HepG2 (cell line): ENCODE results near the gene KIFAP3. TPM values are rescaled to one million over a fixed set of nuclear protein-coding genes. Genes with fewer than 3 reads are reported as not detected.

Source experiments
- ATAC-seq: fragments of 200-7000 bp; cut with Tn5 transposase; 3 replicates; pipeline ENCODE4 v1.9.1; 2020; ENCODE audit warnings: mild to moderate bottlenecking, moderate library complexity
- BruUV-seq: library from RNA; stranded (reverse); fragments of 400-500 nt; replicated peaks from 2 replicates; lab custom pipeline; 2021; lab: Mats Ljungman, UMichigan
- CTCF ChIA-PET: fragments of 300-600 bp; formaldehyde crosslinking; extraction: SDS; loops from one replicate; lab custom pipeline; 2021; ENCODE audit warnings: low total read pairs, inconsistent platforms, low intra/inter-chr PET ratio; lab: Yijun Ruan, JAX
- POLR2A ChIA-PET: fragments of 350-600 bp; sonication (Branson Sonifier 250); formaldehyde crosslinking; loops from one replicate; lab custom pipeline; 2020; ENCODE audit warnings: antibody characterized with exemption, inconsistent platforms; lab: Yijun Ruan, JAX
- DNase-seq: peaks from one replicate; pipeline ENCODE4 v3.0.0-alpha.2; 2015; ENCODE audit warnings: low spot score
- FAIRE-seq: peaks from 3 replicates; lab custom pipeline; 2011; peaks lifted over from hg19 to GRCh38; lab: Jason Lieb, UNC
- H2AFZ ChIP-seq: one replicate; pipeline ENCODE4 v1.6.1; 2011; ENCODE audit warnings: low read length, inconsistent platforms
- H3K27ac ChIP-seq: fragments of 300-600 bp; 3 replicates; pipeline ENCODE4 v1.8.0; 2011; ENCODE audit warnings: mixed run types, mild to moderate bottlenecking, mixed read lengths, low read length, inconsistent platforms; ENCODE audit not compliant: insufficient read depth; ENCODE audit errors: extremely low read length
- H3K27me3 ChIP-seq, 2 experiments: fragments of 200-600 bp in 1 of 2; 2 replicates in 1 of 2; 3 replicates in 1 of 2; pipeline versions ENCODE4 v1.6.0 to v1.8.0; 2011; ENCODE audit warnings: low read length in 2 of 2, mild to moderate bottlenecking in 2 of 2, moderate library complexity in 2 of 2, inconsistent platforms in 1 of 2; ENCODE audit not compliant: insufficient read depth in 2 of 2, control insufficient read depth in 1 of 2
- H3K36me3 ChIP-seq, 2 experiments: fragments of 200-600 bp in 1 of 2; replicated peaks in 1 of 2; 2 replicates in 1 of 2; 3 replicates in 1 of 2; pipeline versions ENCODE4 v1.5.1 to v1.8.0; 2011; ENCODE audit warnings: low read length in 2 of 2, inconsistent platforms in 1 of 2; ENCODE audit not compliant: insufficient read depth in 2 of 2, control insufficient read depth in 1 of 2
- H3K4me1 ChIP-seq: 2 replicates; pipeline ENCODE4 v1.5.1; 2012; ENCODE audit warnings: low read length, inconsistent platforms; ENCODE audit not compliant: insufficient read depth
- H3K4me2 ChIP-seq: 2 replicates; pipeline ENCODE4 v1.6.0; 2011; ENCODE audit warnings: low read depth, low read length, inconsistent platforms
- H3K4me3 ChIP-seq, 3 experiments: fragments of 200-600 bp in 1 of 3; sonication (generic), shearing (Covaris generic) in 1 of 3; replicated peaks in 1 of 3; 2 replicates each; pipeline ENCODE4 v1.5.1; 2011 to 2016; ENCODE audit warnings: low read length in 3 of 3, inconsistent platforms in 2 of 3, low read depth in 2 of 3, mild to moderate bottlenecking in 2 of 3, control low read depth in 1 of 3, mixed read lengths in 1 of 3; ENCODE audit not compliant: insufficient read depth in 1 of 3
- H3K79me2 ChIP-seq: one replicate; pipeline ENCODE4 v1.6.1; 2011; ENCODE audit warnings: low read length, inconsistent platforms; ENCODE audit not compliant: insufficient read depth
- H3K9ac ChIP-seq: 2 replicates; pipeline ENCODE4 v1.6.0; 2011; ENCODE audit warnings: mild to moderate bottlenecking, low read depth, low read length, inconsistent platforms; ENCODE audit not compliant: insufficient read depth
- H3K9me3 ChIP-seq: 2 replicates; pipeline ENCODE4 v1.5.1; 2012; ENCODE audit warnings: mild to moderate bottlenecking, low read length
- H4K20me1 ChIP-seq: 2 replicates; pipeline ENCODE4 v1.6.0; 2011; ENCODE audit warnings: inconsistent platforms, mild to moderate bottlenecking, low read length, moderate library complexity; ENCODE audit not compliant: insufficient read depth
- SKIL ChIP-seq: sonication (generic); formaldehyde crosslinking; IDR thresholded peaks from 2 replicates; pipeline ENCODE4 v1.8.0; 2022; ENCODE audit warnings: missing genetic modification reagents, mild to moderate bottlenecking, moderate library complexity, borderline replicate concordance
- THYN1 ChIP-seq: sonication (generic); formaldehyde crosslinking; IDR thresholded peaks from 2 replicates; pipeline ENCODE4 v1.8.1; 2023; ENCODE audit warnings: low read depth, mild to moderate bottlenecking, moderate library complexity, missing genetic modification reagents, borderline replicate concordance
- TRIM24 ChIP-seq: sonication (generic); formaldehyde crosslinking; IDR thresholded peaks from 2 replicates; pipeline ENCODE4 v1.8.0; 2022; ENCODE audit warnings: mild to moderate bottlenecking, missing genetic modification reagents
- ZNF225 ChIP-seq: sonication (generic); formaldehyde crosslinking; IDR thresholded peaks from 2 replicates; pipeline ENCODE4 v1.4.0; 2020; ENCODE audit warnings: mild to moderate bottlenecking, missing genetic modification reagents
- ZNF713 ChIP-seq: sonication (generic); formaldehyde crosslinking; IDR thresholded peaks from 2 replicates; pipeline ENCODE4 v1.4.0; 2020; ENCODE audit warnings: mild to moderate bottlenecking, missing genetic modification reagents
- WGBS: methylation state at CpG from one replicate; pipeline ENCODE4 v1.1.6; 2017; ENCODE audit warnings: low lambda C conversion rate; 5-methylcytosine and 5-hydroxymethylcytosine counted together
- in situ Hi-C: cut with HindIII; loops from 2 replicates; pipeline ENCODE4 v1.10.0; 2017; ENCODE audit warnings: low pct_unique_long_range_greater_than_20kb; ENCODE audit not compliant: extremely low pct_ligation_motif_present
- intact Hi-C: fragments of 100-400 bp; cut with micrococcal nuclease; formaldehyde crosslinking; loops from one replicate; pipeline ENCODE4 v1.10.0; 2022; ENCODE audit not compliant: unreplicated experiment
- polyA plus RNA-seq, 8 experiments: library from polyadenylated mRNA; depleted of rRNA in 3 of 8; stranded (reverse) in 7 of 8; unstranded in 1 of 8; fragments of >200 nt; fragmentation: Illumina TruSeq in 4 of 8; extraction: Trizol in 4 of 8; gene quantifications; 2 replicates each; pipeline versions ENCODE4 v1.2.1 to v1.2.3, GENCODE V29; 2011 to 2016; ENCODE audit warnings: low read depth in 4 of 8, missing spikeins in 1 of 8, mixed read lengths in 1 of 8; ENCODE audit not compliant: insufficient read depth in 1 of 8
- total RNA-seq, 5 experiments: library from RNA; depleted of rRNA; stranded (reverse); fragments of >200 nt; fragmentation: Illumina TruSeq; extraction: Trizol; gene quantifications; 2 replicates each; pipeline ENCODE4 v1.2.3, GENCODE V29; 2016; ENCODE audit warnings: low read depth in 1 of 5
- TF ChIP-seq, protein P1 (sequence below): sonication (generic); formaldehyde crosslinking; IDR thresholded peaks from 2 replicates; pipeline ENCODE4 v1.8.1; 2023; ENCODE audit warnings: missing genetic modification reagents, inconsistent platforms, borderline replicate concordance

KIFAP3 gene
- total and polyA plus RNA-seq, 2 of the 13 experiments (the other 11 are each of a cell fraction or from before 2014, with no cell fraction given): 3.4 to 10.0 TPM

DNA sequence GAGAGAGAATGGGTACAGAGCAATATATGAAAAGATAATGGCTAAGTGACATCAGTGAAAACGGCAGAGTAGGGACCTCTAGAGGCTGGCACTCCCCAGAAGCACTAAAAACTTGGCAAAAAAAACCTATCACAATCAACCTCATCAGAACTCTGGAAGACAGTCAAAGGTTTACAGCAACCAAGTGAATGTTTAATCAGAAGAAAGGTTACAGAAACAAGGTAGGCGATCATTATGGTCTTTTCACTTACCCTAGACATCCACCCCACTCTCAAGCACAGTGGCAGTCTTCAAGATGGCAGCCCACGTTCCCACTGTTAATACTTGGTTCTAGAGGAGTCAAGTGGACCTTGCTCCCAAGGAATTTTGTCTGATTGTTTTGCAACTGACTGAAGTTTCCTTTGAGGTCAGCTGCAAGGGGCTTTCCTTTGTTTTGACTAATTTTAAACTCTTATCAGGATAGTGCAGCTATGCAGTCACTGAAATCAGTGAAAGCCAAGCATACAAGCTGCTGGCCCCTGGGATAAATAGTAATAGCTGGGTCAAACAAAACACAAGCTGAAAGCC, 7.2 kb downstream of the KIFAP3 start:
- Histone ChIP-seq H4K20me1 (no peaks in the 10 kb centered on the region), H3K27me3 (no peaks in the 10 kb centered on the region), H3K9me3 (peaks cover 4% of the 10 kb centered on the region; the same call in 1 of the 2 replicates), H3K9ac (no peak overlapping the region), H3K4me1 (peaks cover 10% of the 10 kb centered on the region), H3K4me2 (no peak overlapping the region), H2AFZ (no peak overlapping the region), H3K4me3 (no peak overlapping the region)
- FAIRE-seq: no peak
- no TSS peak for BruUV-seq
- 39% methylated on average over 3 of the region's 3 CpGs for WGBS
- DNase-seq: no peak
- intact Hi-C loops: loop anchor here (10.0 kb wide), 1 partner anchor 173 kb away; the partner anchor contains the start of gene SCYL3
- no peak for TF ChIP-seq THYN1 (CRISPR knock-in tag)
- TF ChIP-seq ZNF713: no peak
- no peak for TF ChIP-seq SKIL
- TF ChIP-seq, all 625 proteins: peak for 0
- Histone ChIP-seq H3K79me2 (no peaks in the 10 kb centered on the region), H3K36me3 (no peaks in the 10 kb centered on the region), H3K27ac (no peak overlapping the region)
- ChIA-PET CTCF (no interaction called here), POLR2A (no interaction called here)
- in situ Hi-C loops: no loop called here
- no peak for ATAC-seq

- TF ChIP-seq TRIM24 (CRISPR knock-in tag) (no peak), ZNF225 (CRISPR knock-in tag) (no peak)
- TF ChIP-seq, protein P1, sequence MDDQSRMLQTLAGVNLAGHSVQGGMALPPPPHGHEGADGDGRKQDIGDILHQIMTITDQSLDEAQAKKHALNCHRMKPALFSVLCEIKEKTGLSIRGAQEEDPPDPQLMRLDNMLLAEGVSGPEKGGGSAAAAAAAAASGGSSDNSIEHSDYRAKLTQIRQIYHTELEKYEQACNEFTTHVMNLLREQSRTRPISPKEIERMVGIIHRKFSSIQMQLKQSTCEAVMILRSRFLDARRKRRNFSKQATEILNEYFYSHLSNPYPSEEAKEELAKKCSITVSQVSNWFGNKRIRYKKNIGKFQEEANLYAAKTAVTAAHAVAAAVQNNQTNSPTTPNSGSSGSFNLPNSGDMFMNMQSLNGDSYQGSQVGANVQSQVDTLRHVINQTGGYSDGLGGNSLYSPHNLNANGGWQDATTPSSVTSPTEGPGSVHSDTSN: no peak
- Histone ChIP-seq H3K79me2 (no peaks in the 10 kb centered on the region), H3K4me3 (no peak overlapping the region), H3K36me3 (no peaks in the 10 kb centered on the region), H3K9ac (no peak overlapping the region), H3K9me3 (peaks cover 4% of the 10 kb centered on the region; the same call in 1 of the 2 replicates), H3K4me2 (no peak overlapping the region), H3K27me3 (no peaks in the 10 kb centered on the region), H3K4me1 (peaks cover 10% of the 10 kb centered on the region), H4K20me1 (no peaks in the 10 kb centered on the region), H2AFZ (no peak overlapping the region), H3K27ac (no peak overlapping the region)
- intact Hi-C loops: loop anchor here (10.0 kb wide), 1 partner anchor 170 kb away; the partner anchor contains the start of gene SCYL3
- DNase-seq: no peak
- POLR2A ChIA-PET: no interaction called here
- 89% methylated on average over 1 of the region's 1 CpG for WGBS
- in situ Hi-C loops: no loop called here
- BruUV-seq: no TSS peak
- no peak for FAIRE-seq
- CTCF ChIA-PET: no interaction called here
- no peak for ATAC-seq
Measured at GRCh38 chr1:170064821-170065220, 9.7 kb downstream of the KIFAP3 start.
